ENCODE measurements around the gene ZSCAN2.
A peak's percentile ranks its signal among the peaks of the same experiment; 100 is the strongest.

- TF ChIP-seq CTCF (IDR thresholded peaks at IDR 0.05), result peak; percentile 33 to 63 (median 50)
- no peak for TF ChIP-seq POLR2A (IDR thresholded peaks at IDR 0.05)
Observed at GRCh38 chr15:84598993-84599392, 1.8 kb upstream of the ZSCAN2 start.
